NOMO-1 treated with DMSO at 0.1 percent for 48 hours (cell line): ENCODE results near the gene NRF1.
"Not testable (repeated sequence)": the region's sequence is repeated elsewhere in the genome, so short reads cannot be mapped to it uniquely, and the experiment has no call there.

ENCODE experiments used
- DNase-seq: peaks from one replicate; lab custom pipeline; 2025; ENCODE audit not compliant: unreplicated experiment; lab: John Stamatoyannopoulos, UW

The NRF1 gene

DNA sequence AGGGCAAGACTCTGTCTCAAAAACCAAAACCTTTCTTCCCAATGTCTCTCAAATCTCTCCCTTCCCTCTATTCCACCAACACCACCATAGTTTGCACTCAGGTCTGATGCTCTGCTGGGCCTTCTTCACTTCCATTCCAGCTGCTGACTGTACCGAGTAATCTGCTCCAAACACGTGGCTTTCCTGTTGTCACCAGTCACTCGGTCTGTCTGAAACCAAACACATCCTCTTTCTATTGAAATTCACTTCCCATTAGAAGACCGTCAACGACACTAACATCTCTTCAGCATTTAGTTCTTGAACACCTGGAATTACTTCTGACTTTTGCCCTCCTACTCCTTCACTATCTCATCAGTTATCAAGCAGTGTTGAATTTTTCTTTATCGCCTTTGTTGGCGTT, 4.7 kb upstream of the NRF1 start:
- peak; percentile 43 for DNase-seq

DNA sequence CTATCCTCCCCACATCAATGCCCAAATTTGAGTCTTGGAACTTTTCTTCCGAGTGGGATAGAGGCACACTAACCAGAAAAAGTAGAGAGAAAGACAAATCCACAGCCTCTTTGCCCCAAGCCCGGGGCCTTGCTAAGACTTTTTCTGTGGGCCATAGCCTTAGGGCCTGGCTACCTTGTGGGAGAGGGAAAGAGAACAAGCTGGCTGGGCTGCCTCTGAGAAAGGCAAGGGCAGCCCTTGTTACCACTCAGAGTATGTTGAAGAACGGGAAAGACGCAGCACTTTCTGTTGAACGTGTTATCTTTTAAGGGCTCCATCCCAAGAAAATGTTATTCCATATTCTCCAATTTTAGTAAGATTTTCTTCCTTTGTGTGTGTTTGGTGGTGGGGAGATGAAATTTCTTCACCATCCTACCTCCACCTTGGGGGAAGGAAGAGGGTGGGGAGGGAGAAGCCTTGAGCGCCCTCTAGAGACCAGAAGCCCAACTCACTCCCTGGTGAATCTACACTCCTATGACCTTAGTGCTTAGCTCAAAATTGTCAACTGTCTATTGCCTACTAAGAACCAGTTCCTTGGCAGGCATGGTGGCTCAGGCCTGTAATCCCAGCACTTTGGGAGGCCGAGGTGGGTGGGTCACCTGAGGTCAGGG, 3.9 kb upstream of the NRF1 start:
- peak; percentile 2 for DNase-seq

DNA sequence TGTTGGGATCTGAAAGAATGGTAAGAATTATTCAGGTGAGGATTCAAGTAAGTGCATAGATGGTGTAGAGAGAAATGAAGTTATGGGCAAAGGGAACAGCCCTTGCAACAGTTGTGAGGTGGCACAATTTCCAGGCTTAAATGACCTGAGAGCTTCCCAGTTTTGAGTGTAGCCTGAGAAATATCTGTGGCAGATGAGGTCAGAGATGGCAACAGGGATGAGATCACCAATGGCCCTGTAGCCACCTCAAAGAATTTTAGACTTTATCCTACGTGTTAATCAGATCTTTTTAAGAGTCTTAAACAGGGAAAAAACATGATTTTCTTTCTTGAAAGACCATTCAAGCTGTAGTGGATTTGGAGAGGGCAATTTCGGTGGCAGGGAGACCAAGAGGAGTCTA, 1.9 kb upstream of the NRF1 start:
- no peak for DNase-seq

- no peak for DNase-seq
Measured at GRCh38 chr7:129610709-129611245, 743 bp upstream of the NRF1 start.

GRCh38 chr7:129612112-129613015, 844 bp downstream of the NRF1 start:
- DNase-seq, result peak; percentile 7

DNA sequence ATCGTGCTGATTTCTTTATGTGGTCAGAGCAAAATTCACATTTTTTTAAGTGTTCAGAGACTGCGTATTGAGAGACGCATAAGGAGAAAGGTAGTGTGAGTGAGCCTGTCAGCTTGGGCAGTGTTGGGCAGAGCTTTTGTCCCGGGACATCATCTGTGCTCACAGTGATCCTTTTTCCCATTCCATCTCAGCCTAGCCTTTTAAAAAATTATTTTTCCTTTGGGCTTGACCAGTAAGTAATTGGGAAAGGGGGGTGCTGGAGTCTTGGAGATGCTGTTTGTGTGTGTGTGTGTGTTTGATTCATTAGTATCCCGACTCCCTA, 1.5 kb downstream of the NRF1 start:
- DNase-seq, result no peak

DNA sequence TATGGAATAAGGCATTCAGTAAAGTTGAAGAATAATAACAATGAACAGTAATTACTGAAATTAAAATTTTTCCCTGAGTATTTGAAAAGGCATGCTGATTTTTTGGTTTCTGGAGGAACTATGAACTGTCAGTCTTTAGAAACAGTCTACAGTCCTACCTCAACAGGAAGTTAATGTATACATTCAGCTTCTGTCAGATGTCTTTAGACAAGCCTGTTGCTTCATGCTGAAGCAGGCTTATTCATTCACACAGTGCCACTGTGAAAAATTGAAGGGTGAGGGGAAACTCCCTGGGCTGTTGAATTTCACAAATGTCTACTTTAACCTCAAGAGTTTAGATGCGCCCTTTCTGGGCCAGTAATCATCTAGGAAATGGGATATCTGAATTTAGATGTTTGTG, 3.5 kb downstream of the NRF1 start:
- DNase-seq, result peak; percentile 63

DNA sequence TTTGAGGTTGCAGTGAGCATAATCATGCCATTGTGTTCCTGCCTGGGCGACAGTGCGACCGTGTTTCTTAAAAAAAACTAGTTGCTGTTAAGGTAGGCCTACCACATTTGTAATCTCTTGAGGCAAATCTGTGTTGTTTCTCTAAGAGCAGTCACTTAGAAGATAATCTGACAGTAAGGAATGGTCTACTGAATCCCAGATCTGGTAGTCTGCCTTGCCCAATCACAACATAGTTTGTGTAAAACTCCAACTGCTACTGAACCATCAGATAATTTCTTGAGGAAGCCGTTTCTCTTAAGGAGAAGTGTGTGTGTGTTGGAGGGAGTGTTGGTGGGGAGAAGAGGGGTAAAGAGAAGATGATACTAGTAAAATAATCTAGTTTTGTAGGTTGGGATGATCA, 5.0 kb downstream of the NRF1 start:
- DNase-seq, result no peak

- peak; percentile 29 for DNase-seq
Measured at GRCh38 chr7:129617178-129617577, 5.7 kb downstream of the NRF1 start.

DNA sequence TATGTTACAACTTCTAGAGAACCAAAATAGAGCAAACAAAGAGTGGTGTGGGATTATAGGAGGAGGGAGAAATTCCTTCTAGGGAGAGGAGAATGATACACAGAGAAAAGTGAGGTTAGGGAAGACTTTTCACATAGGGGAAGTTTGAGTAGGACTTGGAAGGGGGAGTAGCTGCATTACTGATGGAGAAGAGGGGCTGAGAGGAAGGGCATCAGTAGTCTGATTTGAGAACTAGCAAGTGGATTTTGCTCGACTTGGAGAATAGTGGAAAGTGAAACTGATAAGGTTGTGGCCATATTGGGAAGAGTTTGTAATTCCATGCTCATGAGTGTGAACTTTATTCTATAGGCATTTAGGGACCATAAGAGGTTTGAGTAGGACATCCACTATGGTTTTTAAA, 6.1 kb downstream of the NRF1 start:
- DNase-seq, result no peak

GRCh38 chr7:129626896-129627295, 15.4 kb downstream of the NRF1 start:
- DNase-seq, result no peak

GRCh38 chr7:129630341-129630740, 18.8 kb downstream of the NRF1 start:
- DNase-seq, result no peak

DNA sequence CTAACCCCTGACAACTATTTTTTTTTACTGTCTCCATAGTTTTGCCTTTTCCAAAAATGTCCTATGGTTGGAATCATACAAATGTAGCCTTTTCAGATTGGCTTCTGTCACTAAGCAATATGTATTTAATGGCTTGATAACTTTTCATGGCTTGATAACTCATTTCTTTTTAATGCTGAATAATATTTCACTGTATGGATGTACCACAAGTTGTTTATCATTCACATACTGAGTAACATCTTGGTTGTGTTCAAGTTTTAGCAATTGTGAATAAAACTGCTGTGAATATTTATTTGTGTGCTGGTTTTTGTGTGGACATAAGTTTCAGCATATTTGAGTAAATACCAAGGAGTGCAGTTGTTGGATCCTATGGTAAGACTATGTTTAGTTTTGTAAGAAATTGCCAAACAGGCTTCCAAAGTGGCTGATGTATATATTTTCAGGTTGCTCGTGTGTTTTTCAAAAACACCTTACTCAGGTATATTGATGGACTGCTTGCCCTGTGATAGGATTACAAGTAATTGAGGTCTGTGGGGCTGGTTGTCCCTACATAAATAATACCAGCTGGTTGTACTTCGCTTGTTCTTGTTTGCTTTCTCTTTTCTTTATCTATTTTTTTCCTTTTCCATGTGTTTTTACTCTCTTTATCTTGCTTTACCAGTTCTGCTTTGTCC, 23.0 kb downstream of the NRF1 start:
- no peak for DNase-seq

GRCh38 chr7:129635300-129636029, 23.9 kb downstream of the NRF1 start:
- peak; percentile 40 for DNase-seq

- DNase-seq, result not testable (repeated sequence)
Measured at GRCh38 chr7:129636030-129636550, 24.6 kb downstream of the NRF1 start.

- no peak for DNase-seq
Measured at GRCh38 chr7:129636641-129637040, 25.1 kb downstream of the NRF1 start.

DNA sequence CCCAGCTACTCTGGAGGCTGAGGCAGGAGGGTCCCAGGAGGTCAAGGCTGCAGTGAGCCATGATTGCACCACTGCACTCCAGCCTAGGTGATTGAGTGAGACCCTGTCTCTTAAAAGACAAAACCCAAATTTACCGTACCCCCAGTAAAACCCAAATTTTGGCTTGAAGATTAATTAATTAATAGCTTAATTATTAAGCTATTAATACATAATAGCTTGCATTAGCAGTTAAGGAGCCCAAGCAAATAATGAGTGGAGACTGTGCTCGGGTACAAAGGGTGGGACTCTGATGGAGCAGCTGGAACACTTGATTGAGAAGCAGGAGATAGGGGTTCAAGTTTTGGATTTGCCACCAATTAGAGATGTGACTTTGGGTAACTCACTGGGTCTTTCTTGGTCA, 28.9 kb downstream of the NRF1 start:
- no peak for DNase-seq

GRCh38 chr7:129642871-129643549, 31.5 kb downstream of the NRF1 start:
- DNase-seq, result no peak

GRCh38 chr7:129643550-129644170, 32.1 kb downstream of the NRF1 start:
- no peak for DNase-seq
